Retinal pigment epithelial cell (primary cell): ENCODE results near the gene GALNT9.
"Not testable (repeated sequence)": the region's sequence is repeated elsewhere in the genome, so short reads cannot be mapped to it uniquely, and the experiment has no call there.

ENCODE experiments used
- DNase-seq: peaks from one replicate; pipeline ENCODE4 v3.0.0-alpha.2; 2010; ENCODE audit warnings: low read depth
- H3K4me3 ChIP-seq: 2 replicates; pipeline ENCODE4 v1.5.1; 2011; ENCODE audit warnings: mild to moderate bottlenecking, low read length, control low read depth, moderate library complexity
- CTCF ChIP-seq: conservative IDR thresholded peaks from 2 replicates; pipeline ENCODE4 v1.5.1; 2011; ENCODE audit warnings: low read depth, low read length, control low read depth, inconsistent platforms

GALNT9 gene

GRCh38 chr12:132302466-132303358, 26.7 kb downstream of the GALNT9 start:
- no peak overlapping the region for H3K4me3 ChIP-seq
- no peak for DNase-seq
- TF ChIP-seq CTCF = no peak

- no peak for TF ChIP-seq CTCF
- H3K4me3 ChIP-seq = no peak overlapping the region
- no peak for DNase-seq
Measured at GRCh38 chr12:132300789-132301722, 28.3 kb downstream of the GALNT9 start.

- no peak for TF ChIP-seq CTCF
- DNase-seq = no peak
- H3K4me3 ChIP-seq = no peak overlapping the region
Measured at GRCh38 chr12:132296063-132296462, 33.3 kb downstream of the GALNT9 start.

GRCh38 chr12:132295561-132295960, 33.8 kb downstream of the GALNT9 start:
- not testable (repeated sequence) for H3K4me3 ChIP-seq, DNase-seq

- H3K4me3 ChIP-seq = no peak overlapping the region
- TF ChIP-seq CTCF = no peak
Measured at GRCh38 chr12:132295101-132295526, 34.3 kb downstream of the GALNT9 start.

GRCh38 chr12:132294121-132295034, 35.0 kb downstream of the GALNT9 start:
- no peak for DNase-seq
- no peak for TF ChIP-seq CTCF
- no peak overlapping the region for H3K4me3 ChIP-seq

More at GRCh38 chr12:132295101-132295526, 34.3 kb downstream of the GALNT9 start:
- DNase-seq = no peak
